Activated T-helper 2 cell treated with anti-CD3 and anti-CD28 coated beads, Interferon-gamma antibody, Interleukin-2, Interleukin-4, amounts not matched to agents 10 μg/mL and 5 μg/mL and 100 μg/mL, durations not matched to agents 14 hours and 24 hours and 36 hours (primary cell): ENCODE data around the gene ANKS1B. TPM values are rescaled to one million over a fixed set of nuclear protein-coding genes. Genes with fewer than 3 reads are reported as not detected.
"Not testable (repeated sequence)": the region's sequence is repeated elsewhere in the genome, so short reads cannot be mapped to it uniquely, and the experiment has no call there.

Source experiments
- DNase-seq: peaks from one replicate; pipeline ENCODE4 v3.0.0; 2021; ENCODE audit warnings: low spot score
- H3K27ac Mint-ChIP-seq: one replicate; pipeline ENCODE4 v1.8.0; 2021; ENCODE audit warnings: mixed read lengths
- H3K27me3 Mint-ChIP-seq: one replicate; pipeline ENCODE4 v1.8.0; 2021; ENCODE audit warnings: low read depth, mixed read lengths
- H3K36me3 Mint-ChIP-seq: one replicate; pipeline ENCODE4 v1.8.0; 2021; ENCODE audit warnings: low read depth, mixed read lengths
- H3K4me1 Mint-ChIP-seq: one replicate; pipeline ENCODE4 v1.8.0; 2021; ENCODE audit warnings: low read depth, mixed read lengths
- H3K4me3 Mint-ChIP-seq: one replicate; pipeline ENCODE4 v1.8.0; 2021; ENCODE audit warnings: low read depth, mild to moderate bottlenecking, moderate library complexity, mixed read lengths
- H3K9me3 Mint-ChIP-seq: one replicate; pipeline ENCODE4 v1.8.0; 2021; ENCODE audit warnings: mixed read lengths
- intact Hi-C: fragments of 100-400 bp; cut with micrococcal nuclease; formaldehyde crosslinking; loops from one replicate; pipeline ENCODE4 v1.15.1; 2023
- total RNA-seq: library from RNA; stranded (reverse); gene quantifications from 2 replicates; pipeline ENCODE4 v1.2.3, GENCODE V29; 2022

Gene ANKS1B
- total RNA-seq, 1 donor from 2014 or later, result 1.0 TPM

DNA sequence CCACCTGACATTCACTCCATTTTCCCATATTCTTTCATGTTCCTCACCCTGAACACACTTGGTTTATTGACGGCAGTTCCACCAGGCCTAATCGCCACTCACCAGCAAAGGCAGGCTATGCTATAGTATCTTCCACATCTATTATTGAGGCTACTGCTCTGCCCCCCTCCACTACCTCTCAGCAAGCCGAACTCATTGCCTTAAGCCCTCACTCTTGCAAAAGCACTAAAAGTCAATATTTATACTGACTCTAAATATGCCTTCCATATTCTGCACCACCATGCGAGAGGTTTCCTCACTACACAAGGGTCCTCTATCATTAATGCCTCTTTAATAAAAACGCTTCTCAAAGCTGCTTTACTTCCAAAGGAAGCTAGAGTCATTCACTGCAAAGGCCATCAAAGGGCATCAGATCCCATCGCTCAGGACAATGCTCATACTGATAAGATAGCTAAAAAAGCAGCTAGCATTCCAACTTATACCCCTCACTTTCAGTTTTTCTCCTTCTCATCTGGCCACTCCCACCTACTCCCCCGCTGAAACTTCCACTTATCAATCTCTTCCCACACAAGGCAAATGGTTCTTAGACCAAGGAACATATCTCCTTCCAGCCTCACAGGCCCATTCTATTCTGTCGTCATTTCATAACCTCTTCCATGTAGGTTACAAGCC lies 265.2 kb downstream of the ANKS1B start:
- H3K4me3 Mint-ChIP-seq, intact Hi-C loops, H3K36me3 Mint-ChIP-seq, H3K9me3 Mint-ChIP-seq, DNase-seq, H3K27me3 Mint-ChIP-seq, H3K27ac Mint-ChIP-seq, H3K4me1 Mint-ChIP-seq: not testable (repeated sequence)

GRCh38 chr12:99715841-99716510 lies 268.8 kb downstream of the ANKS1B start:
- H3K27ac Mint-ChIP-seq, intact Hi-C loops, H3K9me3 Mint-ChIP-seq, H3K4me1 Mint-ChIP-seq, H3K4me3 Mint-ChIP-seq, DNase-seq, H3K27me3 Mint-ChIP-seq, H3K36me3 Mint-ChIP-seq: not testable (repeated sequence)

DNA sequence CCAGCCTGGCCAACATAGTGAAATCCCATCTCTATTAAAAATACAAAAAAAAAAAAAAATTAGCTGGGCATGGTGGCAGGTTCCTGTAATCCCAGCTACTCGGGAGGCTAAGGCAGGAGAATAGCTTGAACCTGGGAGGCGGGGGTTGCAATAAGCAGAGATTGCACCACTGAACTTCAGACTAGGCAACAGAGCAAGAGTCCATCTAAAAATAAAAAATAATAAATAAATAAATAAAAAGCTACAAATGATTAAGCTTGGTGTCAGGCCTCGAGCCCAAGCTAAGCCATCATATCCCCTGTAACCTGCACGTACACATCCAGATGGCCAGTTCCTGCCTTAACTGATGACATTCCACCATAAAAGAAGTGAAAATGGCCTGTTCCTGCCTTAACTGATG lies 269.8 kb downstream of the ANKS1B start:
- H3K27me3 Mint-ChIP-seq, H3K36me3 Mint-ChIP-seq, DNase-seq, H3K4me1 Mint-ChIP-seq, intact Hi-C loops, H3K9me3 Mint-ChIP-seq, H3K4me3 Mint-ChIP-seq, H3K27ac Mint-ChIP-seq: not testable (repeated sequence)

DNA sequence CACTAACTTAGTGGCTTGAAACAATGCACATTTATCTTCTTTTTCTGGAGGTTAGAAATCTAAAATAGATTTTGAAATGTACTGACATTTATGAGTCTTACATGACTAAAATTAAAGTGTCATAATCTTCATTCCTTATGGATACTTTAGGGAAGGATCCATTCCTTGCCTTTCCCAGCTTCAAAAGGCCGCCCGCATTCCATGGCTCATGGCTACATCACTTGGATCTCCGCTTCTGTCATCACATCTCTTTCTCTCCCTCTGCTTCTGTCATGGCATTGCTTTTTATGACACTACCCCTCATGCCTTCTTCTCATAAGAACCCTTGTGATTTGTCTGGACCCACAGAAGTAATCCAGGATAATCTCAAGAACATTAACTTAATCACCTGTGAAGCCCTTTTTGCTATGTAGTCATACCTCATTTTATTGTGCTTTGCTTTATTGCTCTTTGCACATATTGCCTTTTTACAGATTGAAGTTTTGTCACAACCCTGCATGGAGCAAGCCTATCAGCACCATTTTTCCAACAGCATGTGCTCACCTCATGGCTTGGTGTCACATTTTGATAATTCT lies 270.7 kb downstream of the ANKS1B start:
- H3K4me3 Mint-ChIP-seq, result no peak overlapping the region
- no peaks in the 10 kb centered on the region for H3K36me3 Mint-ChIP-seq
- H3K4me1 Mint-ChIP-seq, result no peaks in the 10 kb centered on the region
- intact Hi-C loops, result no loop called here
- DNase-seq, result no peak
- no peak overlapping the region for H3K27ac Mint-ChIP-seq
- peaks cover 8% of the 10 kb centered on the region for H3K9me3 Mint-ChIP-seq
- no peaks in the 10 kb centered on the region for H3K27me3 Mint-ChIP-seq

DNA sequence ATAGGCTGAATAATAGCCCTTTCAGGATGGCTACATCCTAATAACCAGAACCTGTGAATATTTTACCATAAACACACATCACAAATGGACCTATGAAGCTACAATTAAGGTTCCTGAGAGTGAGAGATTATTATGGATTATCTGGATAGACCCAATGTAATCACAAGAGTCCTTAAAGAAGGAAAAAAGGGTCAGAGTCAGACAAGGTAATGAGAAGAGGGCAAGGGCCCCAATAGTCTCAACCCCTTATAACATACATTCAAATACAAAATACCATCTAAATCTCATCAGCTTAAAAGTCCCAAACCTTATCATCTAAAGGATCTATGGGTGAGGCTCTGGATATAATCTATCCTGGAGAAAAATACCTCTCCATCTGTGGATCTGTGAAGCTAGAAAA lies 272.5 kb downstream of the ANKS1B start:
- no peaks in the 10 kb centered on the region for H3K4me1 Mint-ChIP-seq
- H3K36me3 Mint-ChIP-seq, result no peaks in the 10 kb centered on the region
- H3K4me3 Mint-ChIP-seq, result no peak overlapping the region
- H3K9me3 Mint-ChIP-seq, result peaks cover 8% of the 10 kb centered on the region
- no peaks in the 10 kb centered on the region for H3K27me3 Mint-ChIP-seq
- DNase-seq, result no peak
- intact Hi-C loops, result no loop called here
- no peak overlapping the region for H3K27ac Mint-ChIP-seq

- no peaks in the 10 kb centered on the region for H3K27me3 Mint-ChIP-seq
- H3K4me1 Mint-ChIP-seq, result no peaks in the 10 kb centered on the region
- H3K9me3 Mint-ChIP-seq, result peaks cover under 1% of the 10 kb centered on the region
- no peak for DNase-seq
- H3K36me3 Mint-ChIP-seq, result no peaks in the 10 kb centered on the region
- intact Hi-C loops, result no loop called here
- H3K27ac Mint-ChIP-seq, result no peak overlapping the region
- H3K4me3 Mint-ChIP-seq, result no peak overlapping the region
Observed at GRCh38 chr12:99711246-99711645, 273.5 kb downstream of the ANKS1B start.

- no peak overlapping the region for H3K4me3 Mint-ChIP-seq
- no peaks in the 10 kb centered on the region for H3K27me3 Mint-ChIP-seq
- intact Hi-C loops, result no loop called here
Observed at GRCh38 chr12:99709619-99710018, 275.1 kb downstream of the ANKS1B start.

GRCh38 chr12:99709116-99709515 lies 275.6 kb downstream of the ANKS1B start:
- intact Hi-C loops, result no loop called here

More at GRCh38 chr12:99709619-99710018, 275.1 kb downstream of the ANKS1B start:
- H3K9me3 Mint-ChIP-seq, result no peaks in the 10 kb centered on the region
- no peak for DNase-seq
- H3K27ac Mint-ChIP-seq, result no peak overlapping the region
- H3K4me1 Mint-ChIP-seq, result no peaks in the 10 kb centered on the region
- no peaks in the 10 kb centered on the region for H3K36me3 Mint-ChIP-seq

DNA sequence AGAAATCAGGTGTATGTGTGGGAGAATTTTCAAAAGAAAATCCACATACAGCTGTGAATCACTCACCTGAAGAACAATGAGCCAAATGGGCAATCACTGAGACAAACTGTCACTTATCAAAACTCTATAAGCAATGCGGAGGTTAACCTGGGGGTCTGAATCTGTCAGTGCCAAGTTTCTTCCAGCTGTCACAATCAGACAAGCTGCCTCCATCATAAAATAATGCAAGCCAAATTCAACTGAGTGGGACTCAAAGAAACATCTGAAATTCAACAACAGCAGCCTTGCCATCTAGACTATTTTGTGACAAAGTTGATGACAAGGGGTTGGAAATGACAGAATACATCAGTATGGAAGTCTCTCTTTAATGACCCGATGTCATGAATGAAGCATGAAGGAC lies 276.9 kb downstream of the ANKS1B start:
- DNase-seq, result no peak
- intact Hi-C loops, result no loop called here
- Mint-ChIP-seq H3K4me3 (no peak overlapping the region), H3K27me3 (no peaks in the 10 kb centered on the region), H3K36me3 (no peaks in the 10 kb centered on the region), H3K4me1 (no peaks in the 10 kb centered on the region), H3K27ac (no peak overlapping the region), H3K9me3 (no peaks in the 10 kb centered on the region)

More at GRCh38 chr12:99709116-99709515, 275.6 kb downstream of the ANKS1B start:
- Mint-ChIP-seq H3K27ac (no peak overlapping the region), H3K9me3 (no peaks in the 10 kb centered on the region), H3K27me3 (no peaks in the 10 kb centered on the region), H3K4me3 (no peak overlapping the region), H3K36me3 (no peaks in the 10 kb centered on the region), H3K4me1 (no peaks in the 10 kb centered on the region)
- no peak for DNase-seq

DNA sequence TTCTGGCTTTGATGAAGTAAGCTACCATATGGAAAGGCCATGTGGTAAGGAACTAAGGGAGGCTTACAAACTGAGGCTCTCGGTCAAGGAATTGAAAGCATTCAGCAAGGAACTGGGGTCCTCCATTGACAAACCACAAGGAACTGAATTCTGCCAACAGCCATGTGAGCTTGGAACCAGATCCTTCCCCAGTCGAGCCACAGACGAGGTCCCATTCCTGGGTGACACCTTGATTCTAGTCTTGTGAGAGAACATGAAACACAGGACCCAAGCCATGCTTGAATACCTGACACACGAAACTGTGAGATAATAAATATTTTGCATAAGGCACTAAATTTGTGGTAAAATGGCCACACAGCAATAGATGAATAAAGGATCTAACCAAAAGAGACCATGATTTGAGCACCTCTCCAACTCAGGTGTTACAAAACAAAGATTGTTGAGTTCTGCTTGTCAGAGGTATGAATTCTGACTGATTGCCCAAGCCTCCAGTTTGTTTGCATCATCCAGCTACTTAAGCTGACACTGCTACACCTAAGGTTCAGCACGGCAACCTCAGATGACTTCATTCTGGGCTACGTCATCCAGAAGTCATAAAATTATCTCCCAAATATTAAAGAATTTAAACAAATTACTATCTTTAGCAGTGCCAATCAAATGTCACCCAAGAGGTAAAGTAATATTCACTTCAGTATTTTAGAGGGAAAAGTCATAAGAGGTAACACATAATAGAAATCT lies 277.8 kb downstream of the ANKS1B start:
- H3K27me3 Mint-ChIP-seq, result no peaks in the 10 kb centered on the region
- H3K4me1 Mint-ChIP-seq, result no peaks in the 10 kb centered on the region
- intact Hi-C loops, result no loop called here
- no peak for DNase-seq
- H3K4me3 Mint-ChIP-seq, result no peak overlapping the region
- H3K36me3 Mint-ChIP-seq, result no peaks in the 10 kb centered on the region
- no peak overlapping the region for H3K27ac Mint-ChIP-seq
- no peaks in the 10 kb centered on the region for H3K9me3 Mint-ChIP-seq

DNA sequence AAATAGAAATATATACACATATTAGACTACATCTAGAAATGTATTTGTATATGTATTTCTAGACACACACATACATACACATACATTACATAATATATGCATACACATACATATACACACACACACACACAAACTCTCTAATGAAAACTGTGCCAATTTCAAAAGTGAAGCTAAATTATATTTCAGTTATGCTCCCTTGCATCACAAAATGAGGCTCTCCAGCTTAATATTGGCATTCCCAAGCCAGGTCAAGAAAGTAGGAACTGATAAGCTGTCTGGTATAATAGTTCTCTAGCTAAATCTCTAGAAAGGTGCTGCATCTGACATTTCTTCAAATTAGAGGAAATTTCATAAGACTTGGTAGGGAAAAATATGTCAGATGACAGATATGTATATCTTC lies 280.3 kb downstream of the ANKS1B start:
- DNase-seq, result no peak
- Mint-ChIP-seq H3K4me1 (no peaks in the 10 kb centered on the region), H3K27me3 (no peaks in the 10 kb centered on the region), H3K4me3 (no peak overlapping the region), H3K9me3 (no peaks in the 10 kb centered on the region), H3K27ac (no peak overlapping the region), H3K36me3 (no peaks in the 10 kb centered on the region)
- intact Hi-C loops, result no loop called here

GRCh38 chr12:99704036-99704435 lies 280.7 kb downstream of the ANKS1B start:
- no peak overlapping the region for H3K4me3 Mint-ChIP-seq
- intact Hi-C loops, result no loop called here
- no peaks in the 10 kb centered on the region for H3K9me3 Mint-ChIP-seq
- H3K27me3 Mint-ChIP-seq, result no peaks in the 10 kb centered on the region
- H3K27ac Mint-ChIP-seq, result no peak overlapping the region
- no peaks in the 10 kb centered on the region for H3K36me3 Mint-ChIP-seq
- H3K4me1 Mint-ChIP-seq, result no peaks in the 10 kb centered on the region
- no peak for DNase-seq

- H3K27ac Mint-ChIP-seq, result no peak overlapping the region
- DNase-seq, result no peak
- no peaks in the 10 kb centered on the region for H3K36me3 Mint-ChIP-seq
- no peaks in the 10 kb centered on the region for H3K27me3 Mint-ChIP-seq
- no peaks in the 10 kb centered on the region for H3K9me3 Mint-ChIP-seq
- H3K4me1 Mint-ChIP-seq, result no peaks in the 10 kb centered on the region
- intact Hi-C loops, result no loop called here
- no peak overlapping the region for H3K4me3 Mint-ChIP-seq
Observed at GRCh38 chr12:99700032-99700431, 284.7 kb downstream of the ANKS1B start.
